Activated CD8-positive, alpha-beta memory T cell treated with anti-CD3 and anti-CD28 coated beads, Interleukin-2, amount 50 U/mL, for 24 hours (primary cell): ENCODE data around the gene POLR1A.

ENCODE experiments used
- DNase-seq: peaks from one replicate; pipeline ENCODE4 v3.0.0-alpha.2; 2020; ENCODE audit errors: extremely low read depth

POLR1A gene

GRCh38 chr2:86064006-86064405 lies 41.7 kb downstream of the POLR1A start:
- DNase-seq = no peak

- no peak for DNase-seq
These were observed 43.6 kb downstream of the POLR1A start for GRCh38 chr2:86062043-86062442.

- DNase-seq = no peak
These were observed 48.9 kb downstream of the POLR1A start for GRCh38 chr2:86056590-86057331.

- no peak for DNase-seq
These were observed 50.4 kb downstream of the POLR1A start for GRCh38 chr2:86055314-86055713.

- DNase-seq = no peak
These were observed 51.1 kb downstream of the POLR1A start for GRCh38 chr2:86054535-86055082.

GRCh38 chr2:86053166-86053565 lies 52.5 kb downstream of the POLR1A start:
- no peak for DNase-seq

- DNase-seq = no peak
These were observed 53.0 kb downstream of the POLR1A start for GRCh38 chr2:86052676-86053075.

- DNase-seq = no peak
These were observed 53.4 kb downstream of the POLR1A start for GRCh38 chr2:86052265-86052664.

- no peak for DNase-seq
These were observed 55.4 kb downstream of the POLR1A start for GRCh38 chr2:86050301-86050700.

- no peak for DNase-seq
These were observed 56.2 kb downstream of the POLR1A start for GRCh38 chr2:86049529-86049928.

- DNase-seq = no peak
These were observed 56.8 kb downstream of the POLR1A start for GRCh38 chr2:86048888-86049287.

GRCh38 chr2:86048383-86048701 lies 57.3 kb downstream of the POLR1A start:
- no peak for DNase-seq

- no peak for DNase-seq
These were observed 57.9 kb downstream of the POLR1A start for GRCh38 chr2:86047575-86048382.

GRCh38 chr2:86045541-86045940 lies 60.1 kb downstream of the POLR1A start:
- no peak for DNase-seq

GRCh38 chr2:86044614-86045013 lies 61.1 kb downstream of the POLR1A start:
- DNase-seq = no peak

- no peak for DNase-seq
These were observed 61.6 kb downstream of the POLR1A start for GRCh38 chr2:86044045-86044444.

GRCh38 chr2:86042256-86043168 lies 63.2 kb downstream of the POLR1A start:
- DNase-seq = no peak

GRCh38 chr2:86039963-86040655 lies 65.6 kb downstream of the POLR1A start:
- no peak for DNase-seq

- DNase-seq = no peak
These were observed 66.3 kb downstream of the POLR1A start for GRCh38 chr2:86039178-86039962.

GRCh38 chr2:86038291-86039081 lies 67.2 kb downstream of the POLR1A start:
- peak; percentile 45 for DNase-seq
